Measurements from ENCODE around the gene DRD3.

The DRD3 gene

DNA sequence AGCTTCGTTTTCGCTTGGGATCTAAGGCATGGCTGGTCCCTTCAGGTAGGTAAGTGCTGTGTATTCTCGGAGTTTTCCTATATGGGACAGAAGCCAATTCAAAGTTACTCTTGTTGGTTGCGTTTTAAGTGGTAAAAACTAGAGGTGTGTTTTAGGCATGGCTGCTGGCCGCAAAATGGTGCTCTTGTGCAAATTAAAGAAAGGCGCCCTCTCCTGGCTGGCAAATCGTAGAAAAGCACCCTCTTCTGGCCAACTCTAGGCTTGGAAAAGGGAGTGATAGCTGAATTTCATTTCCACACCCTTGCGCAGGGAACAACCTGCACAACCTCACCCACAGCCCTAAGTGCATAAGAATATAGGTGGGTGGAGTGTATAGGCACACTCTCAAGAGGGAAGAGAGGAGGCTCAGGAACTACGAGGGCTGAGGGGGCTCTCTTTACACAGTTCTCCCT is 23.5 kb downstream of the DRD3 start:
- DNase-seq: peak; percentile 49
- Histone ChIP-seq H3K4me1 (no peaks in the 10 kb centered on the region), H3K27me3 (peaks cover 13% of the 10 kb centered on the region), H3K9me3 (no peaks in the 10 kb centered on the region), H3K36me3 (no peaks in the 10 kb centered on the region), H3K4me3 (ENCODE audit: low read depth, low read length) (no peak overlapping the region)
- TF ChIP-seq CTCF (IDR thresholded peaks at IDR 0.05; ENCODE audit: low read depth, low read length): peak; percentile 96

- Histone ChIP-seq H3K4me3 (ENCODE audit: low read depth, low read length) (no peak overlapping the region), H3K9me3 (no peaks in the 10 kb centered on the region), H3K4me1 (no peaks in the 10 kb centered on the region), H3K27me3 (peaks cover 7% of the 10 kb centered on the region), H3K36me3 (no peaks in the 10 kb centered on the region)
- no peak for DNase-seq
- no peak for TF ChIP-seq CTCF (IDR thresholded peaks at IDR 0.05; ENCODE audit: low read depth, low read length)
Observed at GRCh38 chr3:114154321-114154821, 24.5 kb downstream of the DRD3 start.

- no peaks in the 10 kb centered on the region for H3K36me3 ChIP-seq
- H3K9me3 ChIP-seq: no peaks in the 10 kb centered on the region
- peak; percentile 88 for DNase-seq
- no peaks in the 10 kb centered on the region for H3K27me3 ChIP-seq
- peak; percentile 92 for TF ChIP-seq CTCF (IDR thresholded peaks at IDR 0.05; ENCODE audit: low read depth, low read length)
- H3K4me1 ChIP-seq: no peaks in the 10 kb centered on the region
- H3K4me3 ChIP-seq (ENCODE audit: low read depth, low read length): peak overlapping the region; percentile 58
Observed at GRCh38 chr3:114152519-114153151, 26.2 kb downstream of the DRD3 start.

DNA sequence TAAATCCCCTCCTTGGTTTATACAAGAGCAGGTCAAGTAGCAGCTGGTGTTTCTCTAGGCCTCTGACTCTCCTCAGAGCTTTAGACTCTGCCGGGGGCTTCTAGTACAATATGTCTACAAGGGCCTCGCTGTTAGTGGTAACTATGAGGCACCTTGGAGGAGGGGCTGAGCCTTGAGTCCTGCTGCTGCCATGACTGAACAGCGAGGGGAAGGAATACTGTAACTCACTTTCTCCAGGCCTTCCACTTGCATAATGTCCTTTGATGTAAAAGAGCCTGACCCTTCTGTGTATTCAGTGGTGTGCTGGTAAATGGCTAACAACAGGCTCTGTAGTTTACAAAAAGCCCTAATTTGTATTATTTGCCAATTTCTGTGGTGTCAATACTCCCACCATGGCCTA is 27.8 kb downstream of the DRD3 start:
- Histone ChIP-seq H3K27me3 (no peaks in the 10 kb centered on the region), H3K9me3 (no peaks in the 10 kb centered on the region), H3K4me1 (no peaks in the 10 kb centered on the region), H3K36me3 (no peaks in the 10 kb centered on the region), H3K4me3 (ENCODE audit: low read depth, low read length) (no peak overlapping the region)
- no peak for DNase-seq
- no peak for TF ChIP-seq CTCF (IDR thresholded peaks at IDR 0.05; ENCODE audit: low read depth, low read length)

DNA sequence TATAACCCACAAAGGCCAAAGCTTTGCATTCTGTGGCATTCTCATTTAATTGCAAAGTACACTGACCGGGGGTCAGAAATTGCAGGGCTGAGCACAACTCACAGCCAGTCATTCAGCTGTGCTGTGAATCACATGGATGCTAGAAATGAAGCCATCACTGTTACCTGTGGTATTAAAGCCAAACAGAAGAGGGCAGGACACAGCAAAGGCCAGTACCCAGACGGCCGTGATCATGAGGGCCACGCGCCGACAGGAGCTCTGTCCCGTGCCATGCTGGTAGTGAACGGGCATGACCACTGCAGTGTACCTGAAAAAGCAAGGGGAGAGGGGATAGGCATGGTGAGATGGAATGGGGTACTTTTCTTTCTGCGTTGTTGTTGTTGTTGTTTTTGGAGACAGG is 31.6 kb downstream of the DRD3 start:
- Histone ChIP-seq H3K9me3 (no peaks in the 10 kb centered on the region), H3K36me3 (no peaks in the 10 kb centered on the region), H3K4me1 (no peaks in the 10 kb centered on the region), H3K27me3 (no peaks in the 10 kb centered on the region; the same call in 1 of the 2 replicates), H3K4me3 (ENCODE audit: low read depth, low read length) (no peak overlapping the region)
- TF ChIP-seq CTCF (IDR thresholded peaks at IDR 0.05; ENCODE audit: low read depth, low read length): peak; percentile 17; the same call in 1 of the 2 replicates
- no peak for DNase-seq

GRCh38 chr3:114144909-114145688 is 33.8 kb downstream of the DRD3 start:
- Histone ChIP-seq H3K9me3 (no peaks in the 10 kb centered on the region), H3K36me3 (no peaks in the 10 kb centered on the region), H3K4me3 (ENCODE audit: low read depth, low read length) (no peak overlapping the region), H3K4me1 (no peaks in the 10 kb centered on the region), H3K27me3 (no peaks in the 10 kb centered on the region; the same call in 1 of the 2 replicates)
- no peak for TF ChIP-seq CTCF (IDR thresholded peaks at IDR 0.05; ENCODE audit: low read depth, low read length)
- no peak for DNase-seq
